ENCODE measurements around the gene NUP98. TPM values are rescaled to one million over a fixed set of nuclear protein-coding genes. Genes with fewer than 3 reads are reported as not detected.

NUP98 gene
- total and polyA plus RNA-seq, 2 experiments from 2014 or later, result 23.6 to 81.4 TPM

DNA sequence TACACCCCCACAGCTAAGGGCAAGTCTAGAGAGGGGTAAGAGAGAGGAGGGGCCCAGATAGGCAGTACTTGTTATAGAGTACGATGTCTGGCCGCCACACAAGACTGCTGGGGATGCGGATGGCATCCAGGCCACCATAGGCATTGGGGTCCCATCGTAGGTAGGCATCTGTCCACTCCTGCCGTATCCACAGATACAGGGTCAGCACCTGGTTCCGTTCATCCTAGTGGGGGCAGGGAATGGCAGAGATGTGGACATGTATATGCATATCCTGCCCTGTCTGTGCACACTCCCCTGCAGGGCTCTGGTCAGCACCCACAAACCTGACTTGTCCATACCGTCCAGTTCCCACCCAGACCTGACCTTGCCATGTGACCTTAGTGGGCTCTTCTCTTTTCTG is 128.2 kb downstream of the NUP98 start:
- H4K20me1 ChIP-seq (ENCODE audit: insufficient read depth, poor library complexity, severe bottlenecking), result no peaks in the 10 kb centered on the region
- no peak overlapping the region for H3K4me3 ChIP-seq
- DNase-seq (ENCODE audit: low spot score), result no peak
- H2AFZ ChIP-seq, result no peak overlapping the region
- no peak overlapping the region for H3K27ac ChIP-seq
- TF ChIP-seq, protein P1, sequence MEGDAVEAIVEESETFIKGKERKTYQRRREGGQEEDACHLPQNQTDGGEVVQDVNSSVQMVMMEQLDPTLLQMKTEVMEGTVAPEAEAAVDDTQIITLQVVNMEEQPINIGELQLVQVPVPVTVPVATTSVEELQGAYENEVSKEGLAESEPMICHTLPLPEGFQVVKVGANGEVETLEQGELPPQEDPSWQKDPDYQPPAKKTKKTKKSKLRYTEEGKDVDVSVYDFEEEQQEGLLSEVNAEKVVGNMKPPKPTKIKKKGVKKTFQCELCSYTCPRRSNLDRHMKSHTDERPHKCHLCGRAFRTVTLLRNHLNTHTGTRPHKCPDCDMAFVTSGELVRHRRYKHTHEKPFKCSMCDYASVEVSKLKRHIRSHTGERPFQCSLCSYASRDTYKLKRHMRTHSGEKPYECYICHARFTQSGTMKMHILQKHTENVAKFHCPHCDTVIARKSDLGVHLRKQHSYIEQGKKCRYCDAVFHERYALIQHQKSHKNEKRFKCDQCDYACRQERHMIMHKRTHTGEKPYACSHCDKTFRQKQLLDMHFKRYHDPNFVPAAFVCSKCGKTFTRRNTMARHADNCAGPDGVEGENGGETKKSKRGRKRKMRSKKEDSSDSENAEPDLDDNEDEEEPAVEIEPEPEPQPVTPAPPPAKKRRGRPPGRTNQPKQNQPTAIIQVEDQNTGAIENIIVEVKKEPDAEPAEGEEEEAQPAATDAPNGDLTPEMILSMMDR (IDR thresholded peaks at IDR 0.05; ENCODE audit: poor library complexity), result no peak
- TF ChIP-seq EZH2phosphoT487 (IDR thresholded peaks at IDR 0.05; ENCODE audit: low read depth, severe bottlenecking, unreplicated experiment) (no peak), EZH2 (IDR thresholded peaks at IDR 0.05; ENCODE audit: borderline replicate concordance) (no peak)
- no peaks in the 10 kb centered on the region for H3K27me3 ChIP-seq
- no peaks in the 10 kb centered on the region for H3K79me2 ChIP-seq
- H3K36me3 ChIP-seq (replicated peaks; ENCODE audit: insufficient read depth, low read depth), result no peaks in the 10 kb centered on the region
- H3K9me2 ChIP-seq (replicated peaks; ENCODE audit: insufficient read depth), result no peaks in the 10 kb centered on the region
- H3K4me2 ChIP-seq, result no peak overlapping the region
- H3K4me1 ChIP-seq (ENCODE audit: insufficient read depth), result no peaks in the 10 kb centered on the region
- WGBS (ENCODE audit: low lambda C conversion rate, missing lambda C conversion rate), result 98% methylated on average over 7 of the region's 7 CpGs
- no peaks in the 10 kb centered on the region for H3K9me3 ChIP-seq (ENCODE audit: low read depth)

DNA sequence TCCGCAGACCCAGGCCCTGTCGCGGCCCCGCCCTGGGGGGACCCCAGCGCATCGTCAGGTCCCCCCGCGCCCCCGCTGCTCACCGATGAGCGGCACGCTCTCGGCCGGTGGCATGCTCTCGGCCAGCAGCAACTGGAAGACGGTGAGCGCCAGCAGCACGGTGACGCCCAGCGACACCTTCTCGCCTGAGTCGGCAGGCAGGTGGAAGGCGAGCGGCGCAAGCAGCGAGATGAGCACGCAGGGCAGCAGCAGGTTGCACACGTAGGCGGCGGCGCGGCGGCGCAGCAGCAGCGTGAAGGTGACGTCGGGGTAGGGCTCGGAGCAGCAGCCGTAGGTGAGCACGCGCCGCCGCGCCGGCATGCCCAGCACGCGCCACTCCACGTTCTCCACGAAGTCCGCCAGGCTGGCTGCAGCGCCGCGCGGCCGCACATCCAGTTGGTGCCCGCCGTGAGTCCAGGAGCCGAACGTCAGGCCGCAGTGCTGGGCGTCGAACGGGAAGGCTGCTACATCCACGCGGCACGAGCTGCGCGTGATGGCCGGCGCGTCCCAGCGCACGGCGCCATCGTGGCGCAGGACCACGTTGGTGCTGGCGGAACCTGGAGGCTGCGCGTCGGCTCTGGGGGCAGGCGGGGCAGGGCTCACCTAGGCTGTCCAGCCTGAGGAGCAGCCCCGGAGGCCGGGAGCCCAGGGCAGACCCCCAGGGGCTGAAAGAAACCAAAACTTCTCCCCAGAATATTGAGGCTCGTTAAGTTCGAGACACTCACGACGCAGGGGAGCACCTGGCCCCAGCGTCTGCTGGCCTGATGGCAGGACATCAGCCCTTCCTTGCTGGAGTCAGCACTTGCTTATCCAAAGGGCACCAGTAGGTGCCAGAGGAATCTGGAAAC is 130.0 kb downstream of the NUP98 start:
- H3K79me2 ChIP-seq, result no peaks in the 10 kb centered on the region
- H2AFZ ChIP-seq, result no peak overlapping the region
- no peaks in the 10 kb centered on the region for H3K9me2 ChIP-seq (replicated peaks; ENCODE audit: insufficient read depth)
- 98% methylated on average over 87 of the region's 89 CpGs for WGBS (ENCODE audit: low lambda C conversion rate, missing lambda C conversion rate)
- no peak overlapping the region for H3K4me2 ChIP-seq
- DNase-seq (ENCODE audit: low spot score), result no peak
- no peaks in the 10 kb centered on the region for H3K36me3 ChIP-seq (replicated peaks; ENCODE audit: insufficient read depth, low read depth)
- no peak overlapping the region for H3K4me3 ChIP-seq
- no peaks in the 10 kb centered on the region for H3K9me3 ChIP-seq (ENCODE audit: low read depth)
- H3K27ac ChIP-seq, result no peak overlapping the region
- no peak for TF ChIP-seq EZH2phosphoT487 (IDR thresholded peaks at IDR 0.05; ENCODE audit: low read depth, severe bottlenecking, unreplicated experiment)
- no peaks in the 10 kb centered on the region for H3K27me3 ChIP-seq
- no peaks in the 10 kb centered on the region for H3K4me1 ChIP-seq (ENCODE audit: insufficient read depth)
- H4K20me1 ChIP-seq (ENCODE audit: insufficient read depth, poor library complexity, severe bottlenecking), result no peaks in the 10 kb centered on the region

- TF ChIP-seq, protein P1 (IDR thresholded peaks at IDR 0.05; ENCODE audit: poor library complexity), result no peak
- TF ChIP-seq EZH2 (IDR thresholded peaks at IDR 0.05; ENCODE audit: borderline replicate concordance), result no peak
- no peak for TF ChIP-seq EZH2phosphoT487 (IDR thresholded peaks at IDR 0.05; ENCODE audit: low read depth, severe bottlenecking, unreplicated experiment)
- no peak overlapping the region for H3K4me3 ChIP-seq
- DNase-seq (ENCODE audit: low spot score), result no peak
- no peak overlapping the region for H3K27ac ChIP-seq
- WGBS (ENCODE audit: low lambda C conversion rate, missing lambda C conversion rate), result 97% methylated on average over 17 of the region's 17 CpGs
- no peak overlapping the region for H3K4me2 ChIP-seq
- H4K20me1 ChIP-seq (ENCODE audit: insufficient read depth, poor library complexity, severe bottlenecking), result no peaks in the 10 kb centered on the region
- H3K36me3 ChIP-seq (replicated peaks; ENCODE audit: insufficient read depth, low read depth), result no peaks in the 10 kb centered on the region
- no peaks in the 10 kb centered on the region for H3K9me2 ChIP-seq (replicated peaks; ENCODE audit: insufficient read depth)
- H2AFZ ChIP-seq, result no peak overlapping the region
- H3K27me3 ChIP-seq, result no peaks in the 10 kb centered on the region
- no peaks in the 10 kb centered on the region for H3K9me3 ChIP-seq (ENCODE audit: low read depth)
- H3K79me2 ChIP-seq, result no peaks in the 10 kb centered on the region
- H3K4me1 ChIP-seq (ENCODE audit: insufficient read depth), result no peaks in the 10 kb centered on the region
Measured at GRCh38 chr11:3666023-3666530, 131.3 kb downstream of the NUP98 start.

GRCh38 chr11:3665336-3666022 is 131.9 kb downstream of the NUP98 start:
- Histone ChIP-seq H2AFZ (no peak overlapping the region), H3K9me2 (replicated peaks; ENCODE audit: insufficient read depth) (no peaks in the 10 kb centered on the region), H3K4me2 (no peak overlapping the region), H3K79me2 (no peaks in the 10 kb centered on the region), H3K27ac (no peak overlapping the region), H4K20me1 (ENCODE audit: insufficient read depth, poor library complexity, severe bottlenecking) (no peaks in the 10 kb centered on the region), H3K27me3 (no peaks in the 10 kb centered on the region), H3K9me3 (ENCODE audit: low read depth) (no peaks in the 10 kb centered on the region), H3K36me3 (replicated peaks; ENCODE audit: insufficient read depth, low read depth) (no peaks in the 10 kb centered on the region), H3K4me3 (no peak overlapping the region), H3K4me1 (ENCODE audit: insufficient read depth) (no peaks in the 10 kb centered on the region)
- TF ChIP-seq EZH2 (IDR thresholded peaks at IDR 0.05; ENCODE audit: borderline replicate concordance), result no peak
- TF ChIP-seq EZH2phosphoT487 (IDR thresholded peaks at IDR 0.05; ENCODE audit: low read depth, severe bottlenecking, unreplicated experiment), result no peak
- TF ChIP-seq, protein P1 (IDR thresholded peaks at IDR 0.05; ENCODE audit: poor library complexity), result no peak
- DNase-seq (ENCODE audit: low spot score), result no peak
- 96% methylated on average over 6 of the region's 6 CpGs for WGBS (ENCODE audit: low lambda C conversion rate, missing lambda C conversion rate)
